22Rv1 (cell line): ENCODE data around the gene ZNF343.

Experiments
- CTCF ChIP-seq: fragments of 450-650 bp; IDR thresholded peaks from 2 replicates; pipeline ENCODE4 v1.5.1; 2017; ENCODE audit warnings: mild to moderate bottlenecking
- ZFX ChIP-seq: fragments of 450-650 bp; IDR thresholded peaks from 2 replicates; pipeline ENCODE4 v1.6.1; 2017; ENCODE audit warnings: antibody characterized with exemption, borderline replicate concordance

DNA sequence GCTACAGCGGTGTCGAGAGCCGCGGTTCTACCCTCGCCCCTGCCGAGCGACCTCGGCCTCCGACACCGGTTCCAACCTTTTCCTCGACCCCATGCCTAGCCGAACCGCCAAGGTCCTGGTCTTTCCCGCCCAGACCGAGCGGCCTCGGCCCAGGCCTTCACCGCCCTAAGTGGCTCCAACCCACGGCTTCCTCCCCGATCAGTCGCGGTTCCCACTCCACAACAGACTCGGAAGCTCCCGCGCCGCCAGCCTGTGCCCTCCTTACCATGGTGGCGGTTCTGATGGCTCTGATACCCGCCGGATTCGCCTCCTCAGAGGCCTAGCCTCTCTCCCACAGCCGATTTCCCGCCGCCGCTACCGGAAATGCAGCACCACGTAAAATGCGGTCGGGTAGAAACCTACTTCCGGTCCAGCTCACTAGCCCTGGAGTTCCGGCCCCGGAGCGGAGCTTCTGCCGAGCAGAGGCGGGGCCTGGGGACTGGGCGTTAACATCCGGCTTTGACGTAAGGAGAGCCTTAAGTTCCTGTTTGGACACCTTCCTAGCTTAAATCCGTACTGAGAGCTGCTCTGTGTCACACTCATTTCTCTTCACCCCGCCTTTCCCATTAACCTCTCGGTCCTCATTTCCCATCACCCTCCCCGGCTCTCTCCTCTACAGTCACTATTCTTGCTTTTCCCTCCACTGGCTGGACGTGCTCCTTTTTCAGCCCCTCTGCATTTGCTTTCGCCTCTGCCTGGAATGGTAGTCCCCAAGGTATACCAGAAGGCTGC is 38.1 kb downstream of the ZNF343 start, which contains the start of gene SNRPB:
- TF ChIP-seq CTCF = no peak
- peak; percentile 84; the same call in 1 of the 2 replicates for TF ChIP-seq ZFX
